GM19455 (cell line): ENCODE results near the gene UMODL1.

Experiments used
- ATAC-seq: cut with Tn5 transposase; IDR thresholded peaks from one replicate; pipeline ENCODE4 v1.9.1; 2021; ENCODE audit not compliant: unreplicated experiment

The UMODL1 gene

DNA sequence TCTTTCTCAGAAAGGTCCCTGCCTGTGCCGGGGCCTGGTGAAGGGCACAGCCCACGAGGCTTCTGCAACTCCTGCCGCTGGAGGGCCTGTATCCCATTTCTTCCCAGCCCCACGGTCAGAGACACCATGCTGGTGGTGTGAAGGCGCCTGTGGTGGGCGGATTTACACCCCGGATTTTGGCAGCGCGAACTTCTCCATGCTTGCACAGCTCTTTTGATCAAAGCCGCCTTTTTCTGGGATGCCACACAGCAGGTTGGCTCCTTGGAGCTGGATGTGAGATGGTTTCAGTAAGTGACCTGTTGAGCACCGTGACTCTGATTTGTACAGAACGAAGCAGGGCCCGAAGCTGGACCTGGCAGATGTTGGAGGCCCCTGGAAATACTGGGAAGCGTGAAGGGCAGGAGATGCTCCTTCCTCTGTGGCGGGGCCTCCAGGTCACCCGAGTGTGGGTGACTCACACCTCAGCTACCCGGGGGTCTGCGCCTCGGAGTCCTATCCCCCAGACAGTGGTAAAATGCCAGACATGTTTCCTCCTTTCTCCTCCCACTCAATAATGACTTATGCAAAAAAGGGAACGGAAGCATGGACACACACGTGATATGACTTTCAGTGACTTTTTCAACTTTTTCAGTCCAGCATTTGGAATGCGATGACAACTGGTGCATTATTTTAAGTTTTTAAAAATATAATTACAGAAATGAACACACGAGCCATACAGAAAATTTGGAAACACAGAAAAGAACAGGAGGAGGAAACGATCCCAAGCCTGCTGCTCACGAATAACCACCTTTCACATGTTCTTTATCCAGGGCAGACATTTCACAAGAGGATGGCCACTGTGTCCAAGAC, 9.0 kb downstream of the UMODL1 start:
- ATAC-seq = no peak

DNA sequence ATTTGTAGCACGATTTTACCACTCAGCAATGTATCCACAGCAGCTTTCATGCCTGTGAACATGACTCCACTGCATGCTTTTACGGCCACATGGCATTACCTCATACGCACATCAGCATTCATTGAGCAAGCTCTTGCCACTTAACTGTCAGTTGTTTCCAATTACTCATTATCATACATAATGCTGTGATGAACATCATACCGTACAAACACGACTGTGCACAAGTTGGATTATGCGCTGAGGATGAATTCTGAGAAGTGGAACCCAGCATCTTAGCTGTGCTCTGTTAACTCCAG, 9.6 kb downstream of the UMODL1 start:
- ATAC-seq = no peak

DNA sequence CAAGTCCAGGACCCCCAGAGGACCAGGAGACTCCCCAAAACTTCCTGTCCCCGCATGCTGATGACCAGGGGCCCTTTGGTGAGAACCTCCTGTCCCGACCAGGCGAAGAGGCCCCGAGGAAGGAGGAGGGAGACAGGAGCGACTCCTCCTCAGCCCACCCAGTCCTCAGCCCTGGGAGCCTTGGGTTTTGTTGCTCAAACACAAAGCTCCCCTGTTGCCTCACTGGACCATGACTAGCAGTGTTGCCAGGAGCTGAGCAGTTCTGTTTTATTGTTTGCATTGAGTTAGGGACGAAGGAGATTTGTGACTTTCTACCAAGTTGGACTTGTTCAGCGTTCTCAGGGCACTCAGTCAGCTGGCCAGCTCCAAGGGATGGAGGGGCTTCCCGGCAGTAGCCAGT, 10.0 kb downstream of the UMODL1 start:
- ATAC-seq = no peak

DNA sequence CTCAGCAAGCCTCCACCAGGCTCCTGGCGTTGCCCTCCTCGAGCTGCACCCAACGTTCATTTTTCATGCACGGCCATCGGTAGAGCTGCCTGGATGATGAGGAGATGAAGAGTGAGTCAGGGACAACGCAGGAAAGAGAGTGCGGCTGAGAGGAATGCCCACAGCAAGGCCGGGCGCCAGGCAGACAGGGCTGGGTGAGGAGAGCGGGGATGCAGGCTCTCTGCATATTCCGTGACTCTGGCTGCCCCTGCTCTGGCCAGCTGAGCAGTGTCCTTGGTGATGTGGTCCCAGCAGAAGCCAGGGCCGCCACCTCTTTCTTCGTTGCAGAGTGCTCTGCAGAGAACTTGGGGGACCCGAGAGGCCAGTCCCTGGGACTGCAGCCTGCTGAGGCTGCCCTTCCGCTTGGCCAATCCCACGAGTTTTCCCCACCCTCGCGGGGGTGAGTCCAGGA, 10.8 kb downstream of the UMODL1 start:
- no peak for ATAC-seq

DNA sequence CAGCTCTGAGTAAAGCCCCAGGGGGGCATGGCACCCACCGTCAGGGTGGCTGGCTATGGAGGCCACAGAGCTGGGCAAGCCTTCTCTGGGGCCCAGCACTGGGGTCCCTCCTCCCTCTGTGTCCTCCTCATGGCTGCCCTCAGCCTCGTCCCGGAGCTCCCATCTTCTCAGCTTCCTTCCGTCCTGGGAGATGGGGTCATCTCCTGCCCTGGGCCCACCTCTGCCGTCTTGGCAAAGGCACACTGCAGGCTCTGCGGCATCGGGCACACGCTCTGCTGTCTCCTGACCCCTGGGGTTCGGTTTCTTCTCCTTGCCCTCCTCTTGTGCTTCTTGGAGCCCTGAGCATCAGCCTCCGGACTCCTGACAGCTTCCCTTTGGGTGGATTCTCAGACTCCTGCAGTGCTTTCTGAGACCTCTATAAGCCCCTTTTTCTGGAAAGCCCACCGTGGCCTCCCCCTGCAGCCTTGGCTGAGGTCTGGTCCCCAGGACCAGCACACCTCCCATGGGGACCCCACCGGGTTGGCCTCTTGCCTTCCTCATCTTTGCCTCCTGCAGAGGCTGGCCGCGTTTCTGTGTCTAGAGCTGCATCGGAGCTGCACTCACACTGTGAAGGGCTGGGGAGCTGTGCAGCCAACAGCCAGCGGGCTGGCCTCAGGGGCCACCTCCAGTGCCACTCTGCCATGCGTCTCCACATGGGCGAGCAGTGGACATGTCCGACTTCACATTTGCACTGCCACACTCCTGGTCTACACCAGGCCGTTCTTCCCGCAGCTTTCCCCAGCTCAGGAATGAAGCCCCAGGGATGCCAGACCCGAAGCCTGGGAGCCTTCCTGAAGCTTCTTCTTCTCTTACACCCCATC, 11.6 kb downstream of the UMODL1 start:
- no peak for ATAC-seq

DNA sequence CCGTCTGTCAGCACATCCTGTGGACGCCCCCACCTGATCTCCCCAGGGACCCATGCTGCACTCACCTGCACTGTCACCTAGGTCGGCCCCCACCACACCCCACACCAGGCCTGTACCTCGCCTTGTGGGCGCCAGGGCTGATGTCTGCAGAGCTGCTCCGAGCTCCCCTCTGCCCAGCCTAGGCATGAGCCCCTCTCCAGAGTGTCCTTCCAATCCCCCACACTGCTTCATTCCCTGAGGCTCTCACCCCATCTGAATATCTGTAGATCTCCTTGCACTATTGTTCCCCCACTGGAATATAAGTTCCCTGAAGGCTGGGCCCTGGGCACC, 12.2 kb downstream of the UMODL1 start:
- no peak for ATAC-seq

DNA sequence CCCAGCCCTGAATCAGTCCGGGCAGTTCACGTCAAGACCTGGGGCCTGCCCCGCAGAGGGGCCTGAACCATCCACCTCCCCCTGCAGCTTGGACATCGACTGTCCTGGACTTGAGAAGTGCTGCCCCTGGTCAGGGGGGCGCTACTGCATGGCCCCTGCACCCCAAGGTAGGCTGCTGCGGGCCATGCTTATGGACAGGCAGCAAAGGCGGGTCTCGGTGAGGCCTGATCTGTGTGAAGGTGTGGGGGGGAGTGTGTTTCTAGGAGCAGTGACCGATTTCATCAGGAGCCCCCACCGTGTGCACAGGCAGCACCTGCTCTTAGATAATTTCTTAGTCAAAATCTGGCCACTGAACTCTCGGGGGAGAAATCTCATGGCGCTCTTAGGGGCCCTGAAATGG, 13.0 kb downstream of the UMODL1 start:
- no peak for ATAC-seq

DNA sequence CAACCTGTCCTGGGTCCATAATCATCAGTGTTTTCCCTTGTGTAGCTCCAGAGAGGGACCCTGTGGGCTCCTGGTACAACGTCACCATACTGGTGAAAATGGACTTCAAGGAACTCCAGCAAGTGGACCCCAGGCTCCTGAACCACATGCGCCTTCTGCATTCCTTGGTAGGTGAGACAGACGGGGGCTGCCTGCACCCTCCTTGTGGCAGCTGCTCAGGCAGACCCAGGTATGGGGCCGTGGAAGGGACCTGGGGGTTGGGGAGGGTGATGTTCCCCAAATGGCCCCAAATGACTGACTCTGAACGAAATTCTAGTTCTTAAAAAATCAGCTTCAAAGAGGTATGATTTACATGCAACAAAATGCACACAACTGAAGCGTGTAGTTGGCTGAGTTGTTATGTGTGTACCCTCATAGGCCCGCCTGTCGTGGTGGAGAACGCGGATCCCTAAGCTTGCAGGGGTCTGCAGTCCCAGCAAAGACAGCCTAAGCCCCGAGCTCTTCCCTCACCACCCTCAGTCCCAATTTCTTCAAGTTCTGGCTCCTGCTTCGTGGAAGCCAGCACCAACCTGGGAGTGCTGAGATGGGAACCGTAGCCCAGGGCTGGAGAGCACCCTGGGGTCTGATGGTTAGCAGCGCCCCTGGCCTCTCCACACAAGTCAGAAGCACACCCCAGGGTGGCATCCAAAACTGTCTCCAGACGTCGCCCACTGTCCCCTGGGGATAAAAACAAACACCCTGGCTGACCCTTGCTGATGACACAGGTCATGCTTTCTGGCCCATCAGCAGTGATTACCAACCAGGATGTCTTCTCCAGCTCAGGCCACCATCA, 14.3 kb downstream of the UMODL1 start:
- ATAC-seq = no peak

DNA sequence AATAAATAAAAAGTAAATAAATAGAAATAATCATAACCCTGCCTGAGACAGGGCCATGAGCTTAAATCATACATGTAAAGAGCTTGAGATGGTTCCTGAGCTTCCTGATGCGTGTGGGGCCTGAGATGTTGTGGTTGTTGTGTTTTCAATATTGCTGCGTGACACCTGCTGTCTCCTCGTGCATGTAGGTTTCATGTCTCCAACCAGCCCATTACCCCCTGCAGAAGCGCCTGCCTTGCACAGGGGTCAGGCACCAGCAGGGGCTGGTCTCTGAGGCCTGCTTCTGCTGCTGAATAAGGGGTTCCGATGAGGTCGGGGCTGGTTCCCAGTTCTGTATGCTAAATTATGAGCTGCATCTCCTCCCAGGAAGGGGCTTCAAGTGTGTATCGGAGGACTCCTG, 15.9 kb downstream of the UMODL1 start:
- no peak for ATAC-seq

DNA sequence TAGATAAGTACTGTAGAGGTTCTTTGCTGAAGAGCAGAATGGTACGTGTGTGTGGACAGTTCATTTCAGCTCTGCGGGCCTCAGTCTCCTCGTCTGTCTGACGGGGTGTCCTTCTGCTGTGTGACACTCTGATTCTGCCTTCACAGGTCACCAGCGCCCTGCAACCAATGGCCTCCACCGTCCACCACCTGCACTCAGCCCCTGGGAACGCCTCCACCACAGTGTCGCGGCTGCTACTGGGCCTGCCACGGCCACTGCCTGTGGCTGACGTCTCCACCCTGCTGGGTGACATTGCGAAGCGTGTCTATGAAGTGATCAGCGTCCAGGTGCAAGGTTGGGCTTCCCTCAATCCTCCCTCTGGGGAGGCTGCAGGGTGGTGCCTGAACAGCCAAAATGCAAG, 17.0 kb downstream of the UMODL1 start:
- ATAC-seq = no peak

DNA sequence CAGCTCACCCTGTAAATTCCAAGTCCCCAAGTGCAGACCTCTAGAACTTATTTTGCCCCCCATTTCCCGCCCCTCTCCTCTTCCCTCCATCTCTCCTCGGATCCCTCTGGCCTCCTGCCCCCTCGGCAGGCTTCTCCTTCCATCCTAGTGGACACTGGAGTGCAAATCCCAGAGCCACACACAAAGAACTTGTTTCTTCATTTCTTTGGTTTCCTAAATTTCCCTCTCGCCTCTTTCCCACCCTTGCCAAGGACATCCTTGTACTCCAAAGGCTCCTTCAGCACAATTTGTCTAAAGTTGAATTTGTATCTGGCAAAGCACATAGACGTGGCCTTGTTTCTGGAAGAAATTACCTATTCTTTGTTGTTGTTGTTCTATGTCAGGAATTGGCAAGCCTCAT, 17.5 kb downstream of the UMODL1 start:
- no peak for ATAC-seq

DNA sequence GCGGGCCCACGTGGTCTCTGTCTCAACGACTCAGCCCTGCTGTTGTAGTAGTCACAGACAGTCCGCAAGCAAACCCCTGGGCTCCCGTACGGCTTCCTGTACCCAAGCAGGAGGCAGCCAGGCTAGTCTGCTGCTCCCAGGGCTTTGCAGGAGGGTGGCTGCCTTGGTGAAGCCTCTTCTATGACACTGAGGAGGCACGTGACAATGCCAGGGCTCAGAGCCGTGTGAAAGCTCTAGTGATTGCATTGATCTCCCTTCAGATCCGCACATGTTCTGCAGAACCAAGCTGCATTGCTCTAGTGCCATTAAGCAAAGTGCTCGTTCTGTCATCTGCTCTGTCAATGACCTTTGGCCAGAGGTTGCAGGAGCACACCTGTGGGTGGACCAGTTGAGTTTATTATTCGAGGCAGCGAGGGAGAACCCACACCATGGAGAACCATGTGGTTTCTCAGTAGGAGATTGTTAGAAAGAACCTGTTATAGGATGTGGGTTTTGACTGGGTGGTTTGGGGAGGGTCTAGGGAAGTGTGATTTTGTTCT, 18.0 kb downstream of the UMODL1 start:
- ATAC-seq = no peak

DNA sequence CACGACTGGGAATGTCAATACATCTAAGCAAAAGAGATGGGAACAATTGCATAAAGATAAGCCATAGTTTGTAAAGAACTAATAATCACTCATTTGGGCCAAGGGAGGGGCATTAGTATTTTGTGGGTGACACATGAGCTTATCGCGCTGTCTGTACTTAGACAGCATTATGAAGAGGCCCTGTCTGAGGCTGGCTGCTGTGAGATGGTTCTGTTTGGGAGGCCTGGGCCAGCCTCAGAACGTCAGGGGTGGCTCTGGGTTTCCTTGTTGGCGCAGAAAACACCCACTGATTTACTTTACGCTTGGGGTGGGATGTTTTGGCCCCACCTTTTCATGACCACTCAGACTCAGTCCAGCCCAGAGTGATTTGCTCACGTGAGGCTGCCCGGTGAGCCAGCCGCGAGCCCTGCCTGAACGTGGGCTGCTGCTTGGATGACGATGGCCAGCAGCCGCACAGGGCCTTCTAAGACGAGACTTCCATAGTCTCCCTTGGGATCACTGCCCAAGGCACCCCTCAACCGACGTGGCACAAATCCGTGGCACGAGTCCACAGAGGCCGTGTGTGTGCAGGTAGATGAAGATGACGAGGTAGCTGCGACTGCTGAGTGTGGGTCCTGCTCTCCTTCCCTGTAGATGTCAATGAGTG, 18.7 kb downstream of the UMODL1 start:
- ATAC-seq = no peak

DNA sequence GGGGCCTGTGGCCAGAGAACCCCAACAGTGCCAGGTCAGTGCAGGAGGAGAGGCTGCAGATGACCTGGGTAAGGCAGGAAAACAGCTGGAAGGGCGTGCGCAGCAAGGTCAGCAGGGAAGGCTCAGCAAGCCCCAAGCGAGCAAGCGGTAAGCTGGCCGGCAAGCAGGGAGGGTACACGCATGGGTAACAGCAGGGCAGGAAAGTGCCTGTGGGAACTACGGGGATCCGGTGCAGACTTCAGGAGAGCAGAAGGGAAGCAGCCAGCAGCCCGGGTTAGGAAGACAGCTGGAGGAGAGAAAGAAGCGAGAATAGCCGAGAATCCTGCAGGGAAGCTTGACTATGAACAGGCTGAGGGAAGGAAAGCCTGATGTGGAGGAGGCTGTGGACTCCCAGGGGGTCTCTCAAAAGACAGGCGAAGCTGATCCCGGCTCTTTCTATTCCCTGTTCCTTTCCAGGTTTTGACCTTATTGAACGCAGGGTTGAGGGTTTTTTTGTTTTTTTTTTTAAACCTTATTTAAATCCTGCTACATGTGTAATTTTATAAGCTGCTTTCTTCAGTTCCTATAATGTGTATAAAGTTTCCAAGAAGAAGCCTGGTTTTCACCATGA, 20.9 kb downstream of the UMODL1 start:
- no peak for ATAC-seq

DNA sequence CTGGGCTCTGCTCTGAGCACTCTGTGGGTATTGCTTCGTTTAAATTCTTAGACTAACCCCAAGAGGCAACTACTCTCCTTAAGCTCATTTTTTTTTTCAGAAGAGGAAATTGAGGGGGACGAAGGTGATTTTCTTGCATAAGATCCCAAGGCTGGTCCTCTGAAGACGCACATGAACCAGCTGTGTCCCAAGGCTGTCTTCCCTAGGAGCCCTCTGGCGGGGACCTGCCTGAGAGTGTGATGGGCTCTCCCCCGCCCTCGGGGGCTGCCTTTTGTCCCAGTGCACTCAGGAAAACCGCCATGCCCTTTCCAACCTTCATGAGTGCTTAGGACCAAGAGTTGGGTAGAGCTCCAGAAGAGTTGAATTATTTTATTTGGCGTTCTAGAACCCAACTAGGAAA, 21.7 kb downstream of the UMODL1 start:
- ATAC-seq = no peak

DNA sequence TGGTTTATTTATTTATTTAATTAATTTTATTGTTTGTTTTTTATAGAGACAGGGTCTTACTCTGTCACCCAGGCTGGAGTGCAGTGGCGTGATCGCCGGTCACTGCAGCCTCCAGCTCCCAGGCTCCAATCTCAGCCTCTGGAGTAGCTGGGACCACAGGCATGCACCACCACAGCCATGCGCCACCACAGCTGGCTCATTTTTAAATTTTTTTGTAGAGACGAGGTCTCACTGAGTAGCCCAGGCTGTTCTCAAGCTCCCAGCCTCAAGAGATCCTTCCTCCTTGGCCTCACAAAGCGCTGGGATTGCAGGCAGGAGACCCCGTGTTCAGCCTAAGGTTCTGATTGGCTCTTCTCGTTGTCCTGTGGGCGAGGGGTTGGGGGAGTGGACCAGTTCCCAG, 22.1 kb downstream of the UMODL1 start:
- no peak for ATAC-seq

DNA sequence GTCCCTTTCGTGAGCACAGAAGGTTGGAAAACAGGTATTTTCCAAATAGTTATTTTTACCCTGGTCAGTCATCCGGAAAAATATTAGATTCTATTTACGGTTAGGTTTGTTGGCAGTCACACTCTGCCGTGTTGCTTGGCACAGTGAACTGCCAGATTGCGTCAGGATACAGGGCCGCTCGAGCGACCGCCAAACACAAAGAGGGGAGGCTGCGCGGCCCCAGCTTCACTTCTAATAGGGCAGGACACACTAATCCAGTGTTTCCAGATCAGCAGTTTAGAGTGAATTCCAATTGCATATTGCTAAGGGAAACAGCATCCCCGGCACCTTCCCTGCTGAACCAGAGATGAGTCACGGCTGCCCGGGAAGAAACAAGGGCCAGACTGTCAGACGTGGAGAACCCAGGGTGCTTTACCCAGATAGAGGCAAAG, 22.9 kb downstream of the UMODL1 start:
- ATAC-seq = no peak

DNA sequence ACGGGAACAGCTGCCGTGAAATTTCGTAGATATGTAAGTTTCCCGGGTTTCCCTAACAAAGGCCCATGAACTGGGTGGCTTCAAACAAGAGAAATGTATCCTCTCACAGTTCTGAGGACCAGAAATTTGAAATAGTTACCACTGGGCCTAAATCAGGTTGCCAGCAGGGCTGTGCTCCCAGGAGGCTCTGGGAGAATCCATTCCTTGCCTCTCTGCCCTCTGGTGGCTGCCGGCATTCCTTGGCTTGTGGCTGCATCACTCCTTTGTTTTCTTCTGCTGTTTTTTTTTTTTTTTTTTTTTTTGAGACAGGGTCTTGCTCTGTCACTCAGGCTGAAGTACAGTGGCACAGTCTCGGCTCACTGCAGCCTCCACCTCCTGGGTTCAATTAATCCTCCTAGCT, 23.7 kb downstream of the UMODL1 start:
- no peak for ATAC-seq

DNA sequence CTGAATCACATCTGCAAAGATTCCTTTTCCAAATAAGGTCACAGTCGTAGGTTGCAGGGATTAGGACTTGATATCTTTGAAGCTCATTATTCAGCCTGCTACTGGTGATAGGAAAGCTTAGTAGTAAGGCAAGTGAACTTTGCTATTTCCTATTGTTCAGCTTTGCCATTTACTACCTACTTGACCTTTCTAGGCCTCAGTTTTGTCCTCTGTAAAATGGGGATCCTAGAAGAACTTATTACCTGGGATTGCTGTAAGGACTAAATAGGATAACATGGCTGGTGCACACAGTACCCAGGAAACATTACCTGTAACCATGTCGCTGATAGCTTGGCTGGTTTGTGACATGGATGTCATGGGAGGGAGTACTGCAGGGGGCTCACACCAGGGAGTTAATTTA, 24.5 kb downstream of the UMODL1 start:
- no peak for ATAC-seq

DNA sequence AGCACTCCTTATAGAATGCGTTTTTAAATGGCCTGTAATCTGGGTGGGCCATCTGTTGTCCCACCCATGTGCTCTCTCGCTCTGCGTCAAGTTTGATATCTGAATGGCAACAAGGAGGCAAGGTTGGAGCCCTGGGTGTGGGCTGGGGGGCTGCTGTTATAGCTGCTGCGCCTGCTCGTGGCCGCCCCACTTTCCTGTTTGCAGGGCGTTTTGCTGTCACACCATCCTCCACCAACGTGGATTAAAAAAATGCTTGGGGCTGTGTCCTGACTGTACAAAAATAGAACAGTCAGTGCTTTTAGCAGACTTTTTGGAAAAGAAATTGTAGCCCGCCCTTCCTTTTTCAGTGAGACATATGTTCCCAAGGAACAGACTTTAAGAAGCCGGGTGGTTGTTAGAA, 25.4 kb downstream of the UMODL1 start:
- ATAC-seq = no peak
